ENCODE measurements around the gene PAPSS1.
"Not testable (repeated sequence)": the region's sequence is repeated elsewhere in the genome, so short reads cannot be mapped to it uniquely, and the experiment has no call there.

The PAPSS1 gene

DNA sequence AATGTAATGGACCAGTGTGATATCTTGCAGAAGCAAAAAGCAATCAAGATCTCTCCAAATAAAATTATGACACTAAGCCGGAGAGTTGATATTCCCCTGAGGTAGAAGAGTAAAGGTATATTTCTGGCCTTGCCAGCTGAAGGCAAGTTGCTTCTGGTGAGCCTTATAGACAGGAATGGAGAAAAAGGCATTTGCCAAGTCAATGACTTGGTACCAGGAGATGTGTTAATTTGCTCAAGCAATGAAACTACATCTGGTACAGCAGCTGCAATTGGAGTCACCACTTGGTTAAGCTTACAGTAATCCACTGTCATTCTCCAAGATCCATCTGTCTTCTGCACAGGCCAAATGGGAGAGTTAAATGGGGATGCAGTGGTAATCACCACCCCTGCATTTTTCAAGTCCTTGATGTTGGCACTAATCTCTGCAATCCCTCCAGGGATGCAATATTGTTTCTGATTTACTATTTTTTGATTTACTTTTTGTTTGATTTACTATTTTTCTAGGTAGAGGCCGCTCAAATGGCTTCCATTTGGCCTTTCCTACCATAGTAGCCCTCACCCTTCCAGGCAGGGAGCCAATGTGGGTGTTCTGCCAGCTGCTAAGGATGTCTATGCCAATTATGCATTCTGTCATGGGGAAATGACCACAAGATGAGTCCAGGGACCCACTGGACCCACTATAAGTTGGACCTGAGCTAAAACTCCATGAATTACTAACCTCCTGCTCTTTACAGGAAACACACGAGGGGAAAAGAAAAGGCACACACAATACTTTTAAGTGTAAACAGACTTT lies 6.3 kb upstream of the PAPSS1 start:
- DNase-seq (ENCODE audit: low read depth in 2 of 2): not testable (repeated sequence)

DNA sequence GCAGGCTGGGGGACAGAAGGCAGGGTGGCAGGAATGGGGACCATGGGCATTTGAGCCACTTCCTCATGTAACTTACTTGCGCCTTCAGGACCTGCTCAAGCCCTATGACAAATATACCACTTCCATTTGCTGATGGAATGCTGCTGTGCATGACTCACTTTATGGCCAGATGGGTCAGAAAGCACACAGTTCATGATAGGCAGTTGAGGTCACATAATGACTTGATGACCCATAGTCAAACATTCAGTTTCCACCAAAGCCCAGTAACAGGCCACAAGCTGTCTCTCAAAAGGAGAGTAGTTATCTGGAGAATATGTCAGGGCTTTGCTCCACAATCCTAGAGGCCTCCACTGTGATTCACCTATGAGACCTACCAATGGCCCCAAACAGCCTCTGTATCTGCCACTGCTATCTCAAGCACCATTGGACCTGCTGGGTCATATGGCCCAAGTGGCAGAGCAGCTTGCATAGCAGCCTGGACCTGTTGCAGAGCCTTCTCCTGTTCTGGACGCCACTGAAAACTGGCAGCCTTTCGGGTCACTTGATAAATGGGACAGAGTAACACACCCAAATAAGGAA lies 5.3 kb upstream of the PAPSS1 start:
- DNase-seq (ENCODE audit: low read depth in 2 of 2): no peak

GRCh38 chr4:107723331-107723730 lies 3.3 kb upstream of the PAPSS1 start:
- not testable (repeated sequence) for DNase-seq (ENCODE audit: low read depth in 2 of 2)

DNA sequence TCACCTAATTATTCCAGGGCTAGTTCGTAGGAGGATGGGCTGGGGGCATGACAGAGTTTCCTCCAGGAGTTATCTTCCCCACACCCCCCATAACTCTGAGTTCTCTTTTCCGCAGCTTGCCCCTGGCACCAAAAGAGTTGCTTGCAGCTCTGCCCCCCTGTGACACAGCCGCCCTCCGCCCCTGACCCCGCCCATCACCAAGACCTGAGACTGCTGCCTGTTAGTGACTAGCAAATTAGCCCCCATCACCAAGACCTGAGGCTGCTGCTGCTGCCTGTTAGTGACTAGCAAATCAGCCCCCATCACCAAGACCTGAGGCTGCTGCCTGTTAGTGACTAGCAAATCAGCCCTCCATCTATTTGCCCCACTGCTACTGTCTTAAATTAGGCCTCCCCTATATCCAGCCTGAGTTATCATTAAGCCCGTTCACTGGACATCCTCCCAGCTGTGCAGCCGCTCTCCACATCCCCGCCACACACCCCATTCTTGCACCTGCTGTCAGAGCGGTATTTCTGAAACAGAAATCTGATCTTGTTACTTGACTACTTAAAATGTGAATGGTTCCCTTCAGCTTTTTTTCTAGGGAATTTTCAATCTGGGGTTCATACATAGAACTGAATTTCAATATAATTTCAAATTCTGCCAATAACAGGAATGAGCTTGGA lies 1.5 kb upstream of the PAPSS1 start:
- DNase-seq (ENCODE audit: low read depth in 2 of 2): peak; percentile 14 to 37

DNA sequence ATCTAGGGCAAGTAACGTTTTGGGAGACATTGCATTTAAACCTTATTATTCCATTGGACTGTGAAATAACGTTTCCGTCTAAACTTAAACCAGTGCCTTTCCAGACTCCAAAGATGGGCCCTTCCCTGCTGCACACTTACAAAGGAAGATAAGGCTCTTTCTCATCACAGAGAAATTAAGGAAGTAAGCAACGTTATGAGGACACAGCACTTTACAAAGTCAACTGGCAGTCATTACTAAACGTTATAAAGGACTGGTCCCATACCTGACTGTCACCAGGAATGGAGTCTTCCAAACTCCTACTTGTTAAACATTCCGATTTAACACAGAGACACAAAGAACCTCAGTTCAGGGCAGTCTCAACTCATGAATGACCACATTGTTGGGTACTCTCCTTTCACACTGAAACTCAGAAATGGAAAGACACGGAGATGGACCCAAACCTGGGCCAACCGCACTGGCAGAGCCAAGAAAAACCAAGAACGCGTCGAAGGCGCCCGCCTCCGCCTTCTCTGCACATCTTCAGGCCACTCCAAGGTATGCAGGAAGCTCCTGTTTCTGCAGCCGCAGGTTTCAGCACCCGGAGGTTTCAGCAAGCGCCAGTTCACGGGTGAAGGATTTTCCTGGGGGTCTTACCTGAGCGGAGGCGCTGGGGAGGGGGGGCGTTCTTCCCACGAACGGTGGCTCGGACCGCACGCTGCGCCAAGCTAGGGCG lies 670 bp downstream of the PAPSS1 start:
- peak in 1 of 2 donors; percentile 8 for DNase-seq (ENCODE audit: low read depth in 2 of 2)

DNA sequence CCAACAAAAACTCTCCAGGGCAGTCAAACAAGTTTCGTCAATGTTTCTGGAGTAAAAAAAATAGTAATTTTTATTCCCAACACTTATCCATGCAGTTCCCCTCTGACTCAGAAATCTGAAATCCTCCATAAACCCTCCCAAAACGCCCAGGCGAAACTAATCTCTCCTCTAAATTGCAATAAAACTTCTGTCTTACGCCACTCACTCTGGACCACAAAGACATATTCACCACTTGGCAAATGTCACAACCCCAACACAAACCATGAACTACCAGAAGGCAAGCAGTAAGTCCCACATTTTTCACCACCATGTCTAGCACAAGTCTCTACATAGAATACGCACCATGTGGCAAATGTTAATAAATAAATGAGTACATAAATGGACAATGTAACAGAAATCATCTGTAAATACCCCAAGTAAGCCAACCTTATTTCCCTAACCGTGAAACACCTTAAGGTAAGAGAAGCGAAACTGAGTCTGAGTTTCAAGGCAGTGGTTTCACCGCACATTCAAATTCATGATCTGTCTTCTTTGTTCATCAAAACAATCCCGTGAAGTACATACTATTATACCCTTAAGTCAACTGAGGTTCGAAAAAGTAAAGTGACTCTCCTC lies 1.6 kb downstream of the PAPSS1 start:
- no peak for DNase-seq (ENCODE audit: low read depth in 2 of 2)

GRCh38 chr4:107714256-107714655 lies 5.8 kb downstream of the PAPSS1 start:
- no peak for DNase-seq (ENCODE audit: low read depth in 2 of 2)

DNA sequence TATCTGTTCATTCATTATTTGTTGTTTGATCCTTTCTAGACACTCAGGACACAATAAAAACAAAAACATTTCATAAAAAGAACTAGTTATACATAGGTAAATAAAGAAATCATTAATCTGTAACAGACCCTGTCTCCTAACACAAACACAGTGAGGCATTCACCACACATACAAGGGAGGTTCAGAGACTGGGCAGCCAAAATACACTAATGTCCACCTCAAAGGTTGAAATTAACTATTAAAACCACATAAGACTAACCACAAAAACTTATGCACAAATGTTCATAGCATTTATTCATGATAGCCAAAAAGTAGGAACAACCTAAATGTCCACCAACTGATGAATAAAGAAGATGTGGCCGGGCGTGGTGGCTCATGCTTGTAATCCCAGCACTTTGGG lies 7.8 kb downstream of the PAPSS1 start:
- no peak for DNase-seq (ENCODE audit: low read depth in 2 of 2)

DNA sequence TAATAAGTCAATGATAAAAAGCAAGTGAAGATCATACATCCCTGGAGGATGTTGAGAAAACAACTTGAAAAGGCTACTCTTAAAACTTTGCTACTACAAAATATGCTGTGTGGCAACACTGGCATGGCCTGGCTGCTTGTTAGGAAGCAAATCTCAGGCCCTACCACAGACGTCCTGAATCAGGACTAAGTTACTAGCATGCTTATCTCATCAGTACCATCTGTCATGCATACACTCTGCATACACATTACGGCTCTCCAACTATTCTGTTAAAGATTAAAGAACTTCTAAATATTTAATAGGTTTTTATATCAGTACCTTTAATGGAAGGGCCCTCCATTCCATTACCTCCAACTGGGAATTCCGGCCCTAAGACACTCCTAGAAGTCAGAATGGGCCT lies 8.2 kb downstream of the PAPSS1 start:
- DNase-seq (ENCODE audit: low read depth in 2 of 2): no peak

GRCh38 chr4:107710493-107711459 lies 9.3 kb downstream of the PAPSS1 start:
- no peak for DNase-seq (ENCODE audit: low read depth in 2 of 2)

DNA sequence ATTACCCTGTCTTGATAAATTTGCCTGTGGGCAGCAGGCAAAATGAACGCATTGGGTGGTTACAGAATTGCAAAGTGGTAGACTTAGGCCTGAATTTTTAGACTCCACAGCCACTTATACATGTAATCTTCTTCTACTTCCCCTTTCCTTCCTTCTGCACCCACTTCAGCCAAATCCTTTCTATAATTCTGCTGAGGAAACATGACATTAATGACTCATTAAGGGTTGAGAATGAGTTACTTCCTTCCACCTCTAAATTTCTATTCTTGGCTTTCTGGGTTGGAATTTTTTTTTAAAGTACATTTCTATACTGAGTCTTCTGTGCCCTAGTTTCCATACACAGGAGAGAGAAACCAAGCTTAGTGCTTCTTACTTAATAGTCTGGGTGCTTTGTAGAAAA lies 10.1 kb downstream of the PAPSS1 start:
- DNase-seq (ENCODE audit: low read depth in 2 of 2): no peak

- DNase-seq (ENCODE audit: low read depth in 2 of 2): no peak
Observed at GRCh38 chr4:107708225-107708624, 11.8 kb downstream of the PAPSS1 start.

DNA sequence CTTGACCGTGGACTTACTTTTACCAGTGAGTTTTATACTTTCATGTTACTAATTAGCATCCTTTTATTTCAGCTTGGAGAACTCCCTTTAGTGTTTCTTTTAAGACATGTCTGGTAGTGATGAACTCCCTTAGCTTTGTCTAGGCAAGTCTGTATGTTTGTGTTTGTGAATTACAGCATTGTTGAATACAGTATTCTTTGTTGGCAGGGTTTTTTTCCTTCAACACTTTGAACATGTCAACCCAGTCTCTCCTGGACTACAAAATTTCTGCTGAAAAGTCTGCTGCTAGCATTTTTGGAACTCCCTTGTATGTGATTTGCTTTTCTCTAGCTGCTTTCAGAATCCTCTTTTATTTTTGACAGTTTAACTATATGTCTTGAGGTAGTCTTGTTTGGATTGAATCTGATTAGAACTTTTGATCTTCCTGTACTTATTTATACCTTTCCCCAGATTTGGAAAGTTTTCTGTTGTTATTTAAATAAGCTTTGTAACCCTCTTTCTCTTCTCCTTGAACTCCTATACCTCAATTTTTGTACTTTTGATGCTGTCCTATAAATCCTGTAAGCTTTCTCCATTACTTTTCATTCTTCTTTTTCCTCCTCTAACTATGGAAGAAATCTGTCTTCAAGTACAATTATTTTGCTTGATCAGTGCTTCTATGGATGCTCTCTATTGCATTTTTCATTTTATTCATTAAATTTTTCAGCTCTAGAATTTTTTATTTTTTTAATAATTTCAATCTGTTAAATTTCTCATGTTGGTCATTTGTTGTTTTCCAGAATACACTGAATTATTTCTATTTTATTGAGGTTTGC lies 14.1 kb downstream of the PAPSS1 start:
- DNase-seq (ENCODE audit: low read depth in 2 of 2): no peak

DNA sequence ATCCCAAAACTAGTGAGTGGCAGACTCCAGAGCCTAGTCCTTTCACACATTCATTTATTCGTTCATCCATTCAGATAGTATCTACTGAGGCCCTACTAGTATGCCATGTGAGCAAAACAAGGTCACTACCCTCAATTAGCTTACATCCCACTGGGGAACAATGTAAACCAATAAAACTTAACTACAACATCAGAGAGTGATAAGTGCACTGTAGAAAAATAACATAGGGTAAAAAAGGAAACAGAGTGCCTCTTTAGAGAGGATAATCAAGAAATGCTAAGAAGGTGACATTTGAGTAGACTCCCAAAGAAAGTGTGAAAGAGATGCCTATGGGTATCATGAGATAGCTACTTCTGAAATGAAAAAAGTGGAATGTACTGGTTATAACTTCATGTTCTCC lies 18.5 kb downstream of the PAPSS1 start:
- no peak for DNase-seq (ENCODE audit: low read depth in 2 of 2)

DNA sequence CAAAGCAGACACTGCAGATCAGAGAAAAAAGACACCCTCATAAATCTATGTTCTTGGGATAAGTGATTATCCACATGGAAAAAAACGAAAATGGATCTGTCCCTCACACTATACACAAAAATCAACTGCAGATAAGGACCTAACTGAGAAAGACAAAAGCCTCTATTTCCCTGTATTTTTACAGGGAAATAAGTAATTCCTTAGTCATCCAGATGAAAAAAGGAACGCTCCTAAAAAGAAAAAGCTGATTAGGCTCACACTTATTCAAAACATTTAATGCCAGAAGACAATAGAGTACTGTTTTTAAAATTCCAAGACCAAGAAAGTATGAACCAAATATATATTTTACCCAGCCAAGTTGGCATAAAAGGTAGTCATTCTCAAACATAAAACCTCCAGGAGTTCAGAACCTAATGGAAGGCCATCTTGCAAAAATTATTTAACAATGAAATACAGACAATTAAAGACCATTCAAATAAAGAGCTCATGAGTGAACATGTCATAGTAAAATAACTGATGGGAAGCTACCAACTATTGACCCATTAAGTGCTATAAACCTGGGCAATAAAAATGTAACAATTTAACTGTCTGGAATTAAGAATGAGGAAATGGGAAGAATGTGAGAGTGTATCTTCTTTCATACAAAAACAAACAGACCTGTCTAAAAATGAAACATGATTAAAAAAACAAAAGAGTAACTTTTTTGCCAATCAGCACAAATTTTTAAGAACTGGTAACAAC lies 20.4 kb downstream of the PAPSS1 start:
- DNase-seq (ENCODE audit: low read depth in 2 of 2): no peak

GRCh38 chr4:107696187-107696586 lies 23.8 kb downstream of the PAPSS1 start:
- DNase-seq (ENCODE audit: low read depth in 2 of 2): not testable (repeated sequence)

DNA sequence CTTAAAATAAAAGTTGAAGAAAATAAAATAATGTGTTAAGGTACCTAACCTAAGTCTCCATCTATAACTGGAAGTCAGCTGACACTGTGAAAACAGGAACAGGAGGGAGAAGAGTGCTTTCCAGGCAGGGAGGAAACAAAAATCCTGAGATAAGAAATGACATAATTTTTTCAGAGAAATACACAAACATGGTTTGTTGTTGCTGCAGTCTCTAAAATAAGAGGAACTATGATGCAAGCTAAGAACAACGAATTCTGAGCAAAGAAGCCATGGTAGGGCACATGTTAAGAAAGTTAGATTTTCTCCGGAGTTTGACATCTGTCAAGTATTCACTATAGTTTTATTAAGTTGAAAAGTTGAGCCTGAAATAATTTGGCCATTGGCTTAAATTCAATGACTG lies 26.9 kb downstream of the PAPSS1 start:
- no peak for DNase-seq (ENCODE audit: low read depth in 2 of 2)

- DNase-seq (ENCODE audit: low read depth in 2 of 2): no peak
Observed at GRCh38 chr4:107692202-107692601, 27.8 kb downstream of the PAPSS1 start.

GRCh38 chr4:107691378-107691777 lies 28.7 kb downstream of the PAPSS1 start:
- DNase-seq (ENCODE audit: low read depth in 2 of 2): no peak

All from stimulated activated CD8-positive, alpha-beta memory T cell treated with anti-CD3 and anti-CD28 coated beads, Interleukin-15, amount 100 ng/mL, for 48 hours (primary cell).